HG03432 (cell line): ENCODE data around the gene PMF1.
A peak's percentile ranks its signal among the peaks of the same experiment; 100 is the strongest.
"Not testable (repeated sequence)": the region's sequence is repeated elsewhere in the genome, so short reads cannot be mapped to it uniquely, and the experiment has no call there.

Experiments
- ATAC-seq: cut with Tn5 transposase; IDR thresholded peaks from one replicate; pipeline ENCODE4 v1.9.1; 2021; ENCODE audit warnings: mild to moderate bottlenecking, moderate library complexity; ENCODE audit not compliant: unreplicated experiment

The PMF1 gene

GRCh38 chr1:156212833-156213643 lies at the start of gene PMF1:
PMF1 (plus strand) TSS chr1:156213007; CDS start chr1:156213016, 9 bp downstream.
- peak; percentile 88 for ATAC-seq

GRCh38 chr1:156163712-156164111 lies 49.1 kb upstream of the PMF1 start:
- no peak for ATAC-seq

GRCh38 chr1:156164125-156164831 lies 48.5 kb upstream of the PMF1 start:
- no peak for ATAC-seq

- ATAC-seq, result no peak
Measured at GRCh38 chr1:156165083-156165482, 47.7 kb upstream of the PMF1 start.

- ATAC-seq, result no peak
Measured at GRCh38 chr1:156167536-156167935, 45.3 kb upstream of the PMF1 start.

GRCh38 chr1:156172696-156173470 lies 39.9 kb upstream of the PMF1 start:
- no peak for ATAC-seq

GRCh38 chr1:156176610-156177210 lies 36.1 kb upstream of the PMF1 start:
- no peak for ATAC-seq

- ATAC-seq, result no peak
Measured at GRCh38 chr1:156177919-156178654, 34.7 kb upstream of the PMF1 start.

- no peak for ATAC-seq
Measured at GRCh38 chr1:156180471-156180870, 32.3 kb upstream of the PMF1 start.

- not testable (repeated sequence) for ATAC-seq
Measured at GRCh38 chr1:156181391-156181924, 31.3 kb upstream of the PMF1 start.

- ATAC-seq, result not testable (repeated sequence)
Measured at GRCh38 chr1:156182010-156182779, 30.6 kb upstream of the PMF1 start.

GRCh38 chr1:156186347-156187177 lies 26.2 kb upstream of the PMF1 start:
- ATAC-seq, result not testable (repeated sequence)

- ATAC-seq, result not testable (repeated sequence)
Measured at GRCh38 chr1:156190265-156190664, 22.5 kb upstream of the PMF1 start.

GRCh38 chr1:156191292-156191964 lies 21.4 kb upstream of the PMF1 start:
- no peak for ATAC-seq

- no peak for ATAC-seq
Measured at GRCh38 chr1:156193208-156193487, 19.7 kb upstream of the PMF1 start.

- ATAC-seq, result peak; percentile 93
Measured at GRCh38 chr1:156193488-156194299, 19.1 kb upstream of the PMF1 start, which contains the start of gene SLC25A44. SLC25A44 (plus strand) TSS chr1:156194104; CDS start chr1:156199848, 5,744 bp downstream.

- peak; percentile 4 for ATAC-seq
Measured at GRCh38 chr1:156194300-156194652, 18.5 kb upstream of the PMF1 start.
